Naive B cell (primary cell): ENCODE results near the gene PRKAR1A. TPM values are rescaled to one million over a fixed set of nuclear protein-coding genes. Genes with fewer than 3 reads are reported as not detected.
A peak's percentile ranks its signal among the peaks of the same experiment; 100 is the strongest.
"Not testable (repeated sequence)": the region's sequence is repeated elsewhere in the genome, so short reads cannot be mapped to it uniquely, and the experiment has no call there.

Source experiments
- ATAC-seq, 2 donors: fragments of 150-1000 bp; cut with Tn5 transposase; 2 replicates each; pipeline ENCODE4 v1.10.0; 2021; ENCODE audit warnings: low read depth in 2 of 2, mild to moderate bottlenecking in 2 of 2, moderate library complexity in 2 of 2
- DNase-seq: peaks from one replicate; pipeline ENCODE4 v3.0.0; 2022
- H3K27ac Mint-ChIP-seq, 6 donors: one replicate each; pipeline ENCODE4 v1.8.0; 2020 to 2022; ENCODE audit warnings: mild to moderate bottlenecking in 6 of 6, mixed read lengths in 6 of 6, moderate library complexity in 5 of 6, inconsistent platforms in 2 of 6
- H3K27me3 Mint-ChIP-seq, 3 donors: one replicate each; pipeline ENCODE4 v1.8.0; 2021 to 2022; ENCODE audit warnings: mixed read lengths in 3 of 3, mild to moderate bottlenecking in 1 of 3
- H3K36me3 Mint-ChIP-seq, 2 donors: one replicate each; pipeline ENCODE4 v1.8.0; 2020 to 2022; ENCODE audit warnings: mixed read lengths in 2 of 2, inconsistent platforms in 1 of 2, mild to moderate bottlenecking in 1 of 2
- H3K4me1 Mint-ChIP-seq, 3 donors: one replicate each; pipeline ENCODE4 v1.8.0; 2020 to 2022; ENCODE audit warnings: mixed read lengths in 3 of 3, inconsistent platforms in 1 of 3, mild to moderate bottlenecking in 1 of 3, moderate library complexity in 1 of 3
- H3K4me3 Mint-ChIP-seq, 8 donors: one replicate each; pipeline ENCODE4 v1.8.0; 2020 to 2022; ENCODE audit warnings: mild to moderate bottlenecking in 8 of 8, mixed read lengths in 8 of 8, moderate library complexity in 8 of 8, inconsistent platforms in 2 of 8
- H3K9me3 Mint-ChIP-seq, 7 donors: one replicate each; pipeline ENCODE4 v1.8.0; 2020 to 2022; ENCODE audit warnings: mixed read lengths in 7 of 7, mild to moderate bottlenecking in 5 of 7, inconsistent platforms in 2 of 7, moderate library complexity in 1 of 7
- polyA plus RNA-seq, 6 donors: library from polyadenylated mRNA; unstranded; fragments of 300-500 nt; fragmentation: Illumina TruSeq; gene quantifications; one replicate each; pipeline ENCODE4 v1.2.3, GENCODE V29; 2021; ENCODE audit warnings: low read depth in 6 of 6

Gene PRKAR1A
- polyA plus RNA-seq, result 100 to 1,000 TPM; 183 to 245 (median 212) TPM

- H3K4me3 Mint-ChIP-seq, result peak within 1 kb of the TSS; percentile 91 to 100 (median 99)
- H3K4me1 Mint-ChIP-seq, result peaks cover 35 to 42% (median 42%) of the 10 kb centered on the region in 3 donors
- H3K27me3 Mint-ChIP-seq, result no peaks in the 10 kb centered on the region
- peak within 1 kb of the TSS; percentile 99 to 100 (median 100) for H3K27ac Mint-ChIP-seq
- ATAC-seq, result peak; percentile 81 to 84
- peak; percentile 95 for DNase-seq
- peaks cover 0 to 2% (median 0%) of the 10 kb centered on the region in 7 donors for H3K9me3 Mint-ChIP-seq
- H3K36me3 Mint-ChIP-seq, result peaks cover 8 to 20% of the 10 kb centered on the region in 2 donors
Measured at GRCh38 chr17:68512247-68512959, at the start of gene PRKAR1A. TSS of gene PRKAR1A (plus strand) at chr17:68512430. CDS start at chr17:68515400, 2,970 bp downstream.

- no peak for DNase-seq
Measured at GRCh38 chr17:68463211-68464019, 48.8 kb upstream of the PRKAR1A start.

DNA sequence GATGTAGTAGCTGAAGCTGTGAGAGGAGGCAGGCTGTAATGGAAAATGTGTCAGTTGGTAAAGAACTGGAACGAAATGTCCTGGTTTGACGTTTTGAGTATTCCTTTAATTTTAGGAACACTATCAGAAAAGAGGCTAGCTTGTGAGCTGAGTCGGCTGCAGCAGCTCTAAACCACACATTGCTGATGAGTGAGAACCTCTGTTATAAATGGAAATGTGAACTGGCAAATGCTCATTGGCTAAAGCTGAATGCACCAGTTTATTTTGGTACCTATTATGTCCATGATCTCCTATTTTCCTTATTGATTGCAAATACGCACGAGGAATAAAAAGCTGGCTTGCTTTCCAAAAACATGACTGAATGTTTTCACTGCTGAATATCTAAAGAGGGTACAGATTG is 43.9 kb upstream of the PRKAR1A start:
- no peak for ATAC-seq
- Mint-ChIP-seq H3K9me3 (no peaks in the 10 kb centered on the region), H3K27me3 (peaks cover 0 to 8% (median 0%) of the 10 kb centered on the region in 3 donors), H3K36me3 (no peaks in the 10 kb centered on the region), H3K4me3 (no peak overlapping the region), H3K27ac (no peak overlapping the region), H3K4me1 (peaks cover 0 to 5% (median 0%) of the 10 kb centered on the region in 3 donors)
- DNase-seq, result no peak

More at GRCh38 chr17:68463211-68464019, 48.8 kb upstream of the PRKAR1A start:
- no peaks in the 10 kb centered on the region for H3K36me3 Mint-ChIP-seq
- no peak overlapping the region for H3K4me3 Mint-ChIP-seq
- H3K9me3 Mint-ChIP-seq, result no peaks in the 10 kb centered on the region
- ATAC-seq, result no peak
- H3K27me3 Mint-ChIP-seq, result no peaks in the 10 kb centered on the region
- peaks cover 2 to 13% (median 8%) of the 10 kb centered on the region in 3 donors for H3K4me1 Mint-ChIP-seq
- H3K27ac Mint-ChIP-seq, result peak overlapping the region in 3 of 6 donors; percentile 56 to 90 (median 81)

GRCh38 chr17:68468788-68469187 is 43.4 kb upstream of the PRKAR1A start:
- Mint-ChIP-seq H3K9me3 (no peaks in the 10 kb centered on the region), H3K4me1 (peaks cover 0 to 5% (median 0%) of the 10 kb centered on the region in 3 donors), H3K27ac (no peak overlapping the region), H3K27me3 (peaks cover 0 to 8% (median 0%) of the 10 kb centered on the region in 3 donors), H3K4me3 (no peak overlapping the region), H3K36me3 (no peaks in the 10 kb centered on the region)
- DNase-seq (no peak), ATAC-seq (no peak)

DNA sequence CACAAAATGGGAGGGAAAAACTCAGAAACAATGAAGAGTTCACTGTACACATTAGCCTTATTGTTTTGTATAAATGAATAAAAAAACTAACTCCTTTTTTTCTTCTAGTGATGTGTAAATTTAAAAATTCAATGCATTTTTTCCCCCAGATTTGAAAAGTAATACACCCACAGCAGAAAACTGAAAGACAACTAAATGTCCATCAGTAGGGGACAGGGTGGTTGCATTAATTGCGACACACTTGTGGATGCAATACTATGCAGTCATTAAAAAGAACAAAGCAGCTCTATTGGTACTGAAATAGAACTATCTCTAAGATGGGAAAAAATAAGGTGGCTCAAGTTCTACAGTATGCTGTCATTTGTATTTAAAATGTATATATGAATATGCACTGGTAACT is 41.3 kb upstream of the PRKAR1A start:
- H3K27ac Mint-ChIP-seq, result no peak overlapping the region
- no peak for ATAC-seq
- H3K4me3 Mint-ChIP-seq, result no peak overlapping the region
- DNase-seq, result no peak
- H3K9me3 Mint-ChIP-seq, result no peaks in the 10 kb centered on the region
- H3K27me3 Mint-ChIP-seq, result peaks cover 0 to 8% (median 0%) of the 10 kb centered on the region in 3 donors
- peaks cover 0 to 2% (median 0%) of the 10 kb centered on the region in 3 donors for H3K4me1 Mint-ChIP-seq
- H3K36me3 Mint-ChIP-seq, result no peaks in the 10 kb centered on the region

DNA sequence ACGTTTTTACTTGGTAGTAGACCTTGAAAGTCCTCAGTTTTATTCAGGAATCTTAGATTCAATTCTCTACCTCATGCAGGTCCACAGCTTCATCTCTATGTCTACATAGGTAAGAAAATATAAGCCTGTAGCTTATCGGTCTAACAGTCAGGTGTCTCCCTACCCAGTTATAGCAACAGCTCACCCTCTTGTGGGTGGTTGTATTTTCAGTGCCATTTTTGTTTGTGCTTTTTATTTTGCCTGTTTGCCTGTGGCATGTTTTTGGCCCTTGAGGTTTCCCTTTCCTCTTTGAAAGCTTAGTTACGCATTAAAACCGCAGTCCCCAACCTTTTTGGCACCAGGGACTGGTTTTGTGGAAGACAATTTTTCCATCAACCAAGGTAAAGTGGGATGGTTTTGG is 31.3 kb upstream of the PRKAR1A start:
- H3K27me3 Mint-ChIP-seq, result peaks cover 8 to 12% (median 12%) of the 10 kb centered on the region in 3 donors
- H3K4me3 Mint-ChIP-seq, result no peak overlapping the region
- H3K9me3 Mint-ChIP-seq, result peaks cover 2 to 13% (median 6%) of the 10 kb centered on the region in 7 donors
- H3K4me1 Mint-ChIP-seq, result no peaks in the 10 kb centered on the region
- H3K36me3 Mint-ChIP-seq, result no peaks in the 10 kb centered on the region
- no peak for ATAC-seq
- no peak for DNase-seq
- no peak overlapping the region for H3K27ac Mint-ChIP-seq

- no peak overlapping the region for H3K4me3 Mint-ChIP-seq
- H3K27me3 Mint-ChIP-seq, result peaks cover 7 to 12% (median 8%) of the 10 kb centered on the region in 3 donors
- DNase-seq (no peak), ATAC-seq (no peak)
- H3K9me3 Mint-ChIP-seq, result peaks cover 2 to 13% (median 6%) of the 10 kb centered on the region in 7 donors
- peaks cover 2 to 6% (median 3%) of the 10 kb centered on the region in 3 donors for H3K4me1 Mint-ChIP-seq
- H3K36me3 Mint-ChIP-seq, result no peaks in the 10 kb centered on the region
- no peak overlapping the region for H3K27ac Mint-ChIP-seq
Measured at GRCh38 chr17:68482576-68483041, 29.6 kb upstream of the PRKAR1A start.

DNA sequence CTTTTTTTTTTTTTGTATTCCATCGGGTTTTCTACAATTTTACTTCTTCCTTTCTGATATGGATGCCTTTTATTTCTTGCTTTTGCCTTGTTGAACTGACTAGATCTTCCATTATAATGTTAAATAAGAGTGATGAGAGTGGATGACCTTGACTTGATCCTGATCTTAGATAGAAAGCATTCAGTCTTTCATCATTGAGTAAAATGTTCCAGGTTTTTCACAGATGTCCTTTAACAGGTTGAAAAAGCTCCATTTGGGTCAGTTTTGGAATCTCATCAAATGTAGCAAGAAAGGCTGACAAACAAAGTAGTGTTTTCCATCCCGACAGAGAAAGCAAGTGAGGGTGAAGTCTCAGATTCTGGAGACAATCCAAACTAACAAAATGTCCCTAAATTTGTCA is 27.8 kb upstream of the PRKAR1A start:
- Mint-ChIP-seq H3K4me1 (peaks cover 8 to 13% (median 10%) of the 10 kb centered on the region in 3 donors), H3K9me3 (peaks cover under 1 to 8% (median 3%) of the 10 kb centered on the region in 7 donors), H3K27me3 (peaks cover 6 to 12% (median 8%) of the 10 kb centered on the region in 3 donors), H3K27ac (no peak overlapping the region), H3K4me3 (no peak overlapping the region), H3K36me3 (no peaks in the 10 kb centered on the region)
- no peak for DNase-seq
- ATAC-seq, result no peak

- no peak overlapping the region for H3K27ac Mint-ChIP-seq
- no peak for ATAC-seq
- DNase-seq, result no peak
- H3K36me3 Mint-ChIP-seq, result no peaks in the 10 kb centered on the region
- peaks cover 20 to 30% (median 24%) of the 10 kb centered on the region in 3 donors for H3K4me1 Mint-ChIP-seq
- no peaks in the 10 kb centered on the region for H3K27me3 Mint-ChIP-seq
- H3K4me3 Mint-ChIP-seq, result peak overlapping the region in 1 of 8 donors; percentile 47
- no peaks in the 10 kb centered on the region for H3K9me3 Mint-ChIP-seq
Measured at GRCh38 chr17:68489919-68490318, 22.3 kb upstream of the PRKAR1A start.

DNA sequence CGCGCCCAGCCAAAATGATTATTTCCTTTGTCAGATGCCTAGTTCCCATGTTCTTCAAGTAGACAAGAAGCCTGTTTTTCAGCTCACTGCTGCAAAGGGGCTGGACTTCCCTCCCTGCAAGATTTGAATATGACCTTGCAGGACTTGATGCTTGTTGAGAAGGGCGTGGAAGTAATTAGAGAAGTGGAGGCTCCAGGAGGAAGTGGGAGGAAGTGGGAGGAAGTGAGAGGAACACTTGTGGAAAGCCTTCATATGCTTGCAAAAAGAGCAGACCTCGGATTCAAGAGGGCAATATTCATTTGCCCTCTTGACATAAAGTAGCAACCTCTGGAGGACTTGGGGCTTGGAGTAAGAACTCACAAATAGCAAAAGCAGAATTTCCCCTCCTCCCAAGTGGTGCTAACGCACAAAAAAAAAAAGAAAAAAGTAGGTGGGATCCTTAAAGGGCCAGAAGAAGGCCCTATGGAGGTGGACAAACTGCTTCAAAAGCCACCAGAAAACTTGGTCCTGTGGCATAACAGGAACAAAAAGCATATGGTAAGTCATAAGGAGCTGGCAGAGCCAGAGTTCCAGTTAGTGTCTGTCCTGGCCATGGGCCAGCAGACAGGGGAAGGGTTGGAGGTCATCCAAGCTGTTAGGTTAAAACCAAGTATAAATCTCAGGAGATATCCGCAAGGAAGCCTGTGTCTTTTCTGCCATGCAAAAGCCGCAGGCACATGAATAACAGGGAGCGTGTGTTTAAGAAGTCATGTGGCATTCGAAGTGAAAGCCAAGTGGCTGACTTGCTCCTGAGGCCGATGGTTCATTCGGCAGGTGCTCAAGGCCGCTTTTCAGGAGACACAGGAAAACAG is 20.6 kb upstream of the PRKAR1A start:
- Mint-ChIP-seq H3K27ac (peak overlapping the region in 2 of 6 donors; percentile 76 to 78), H3K27me3 (no peaks in the 10 kb centered on the region), H3K4me3 (peak overlapping the region in 2 of 8 donors; percentile 51 to 62), H3K36me3 (no peaks in the 10 kb centered on the region), H3K9me3 (no peaks in the 10 kb centered on the region), H3K4me1 (peaks cover 17 to 27% (median 24%) of the 10 kb centered on the region in 3 donors)
- ATAC-seq (peak; percentile 40 to 60), DNase-seq (peak; percentile 19)

DNA sequence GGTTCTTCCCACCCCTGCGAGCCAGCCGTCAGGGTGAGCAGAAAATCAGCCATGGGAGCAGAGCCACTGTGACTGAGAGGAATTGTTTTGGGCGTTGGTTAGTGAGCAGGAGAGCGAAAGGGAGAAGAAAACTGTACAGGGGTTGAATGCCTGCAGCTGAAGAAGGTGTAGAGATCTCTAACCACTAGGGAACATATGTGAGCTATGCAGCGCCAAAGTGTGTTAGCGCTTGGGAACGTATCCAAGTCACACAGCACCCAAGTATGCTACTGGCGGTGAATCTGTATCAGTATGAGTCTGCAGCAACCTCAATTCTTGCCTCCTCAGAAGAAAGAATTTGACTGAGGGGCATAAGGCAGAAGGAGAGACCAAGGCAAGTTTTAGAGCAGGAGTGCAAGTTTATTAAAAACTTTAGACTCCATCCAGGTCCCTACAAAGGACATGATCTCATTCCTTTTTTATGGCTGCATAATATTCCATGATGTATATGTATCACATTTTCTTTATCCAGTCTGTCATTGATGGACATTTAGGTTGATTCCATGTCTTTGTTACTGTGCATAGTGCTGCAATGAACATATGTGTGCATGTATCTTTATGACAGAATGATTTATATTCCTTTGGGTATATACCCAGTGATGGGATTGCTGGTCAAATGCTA is 19.7 kb upstream of the PRKAR1A start:
- peak overlapping the region in 2 of 6 donors; percentile 68 to 78 for H3K27ac Mint-ChIP-seq
- peaks cover 19 to 28% (median 23%) of the 10 kb centered on the region in 3 donors for H3K4me1 Mint-ChIP-seq
- peak overlapping the region in 1 of 8 donors; percentile 16 for H3K4me3 Mint-ChIP-seq
- not testable (repeated sequence) for ATAC-seq, DNase-seq, H3K9me3 Mint-ChIP-seq, H3K27me3 Mint-ChIP-seq, H3K36me3 Mint-ChIP-seq

DNA sequence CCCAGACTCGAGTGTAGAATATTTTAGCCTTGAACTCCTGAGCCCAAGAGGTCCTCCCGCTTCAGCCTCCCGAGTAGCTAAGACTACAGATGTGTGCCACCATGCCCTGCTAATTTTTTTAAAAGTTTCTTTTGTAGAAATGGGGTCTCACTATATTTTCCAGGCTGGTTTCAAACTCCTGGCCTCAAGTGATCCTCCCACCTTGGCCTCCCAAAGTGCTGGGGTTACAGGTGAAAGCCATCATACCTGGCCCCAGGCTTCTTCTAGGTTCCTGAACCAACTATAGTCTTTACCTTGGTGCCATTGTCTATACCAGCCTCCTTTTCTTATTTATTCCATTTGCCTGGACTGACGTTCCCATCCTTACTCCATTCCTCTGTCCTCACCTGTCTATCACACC is 17.1 kb upstream of the PRKAR1A start:
- H3K27ac Mint-ChIP-seq, result peak overlapping the region in 3 of 6 donors; percentile 33 to 84 (median 41)
- no peaks in the 10 kb centered on the region for H3K27me3 Mint-ChIP-seq
- no peak overlapping the region for H3K4me3 Mint-ChIP-seq
- no peak for DNase-seq
- ATAC-seq, result no peak
- no peaks in the 10 kb centered on the region for H3K36me3 Mint-ChIP-seq
- peaks cover 0 to 4% (median 0%) of the 10 kb centered on the region in 7 donors for H3K9me3 Mint-ChIP-seq
- H3K4me1 Mint-ChIP-seq, result peaks cover 32 to 40% (median 33%) of the 10 kb centered on the region in 3 donors
